Measurements from ENCODE around the gene TF.

TF gene

GRCh38 chr3:133797396-133798105 is 51.4 kb downstream of the TF start:
- H3K9ac ChIP-seq (ENCODE audit: low read length), result no peak overlapping the region
- H2AFZ ChIP-seq (ENCODE audit: low read length), result no peak overlapping the region
- no peaks in the 10 kb centered on the region for H3K9me3 ChIP-seq (replicated peaks; ENCODE audit: insufficient read depth, low read length)
- no peak overlapping the region for H3K4me2 ChIP-seq (ENCODE audit: low read depth, low read length)
- no peaks in the 10 kb centered on the region for H4K20me1 ChIP-seq (ENCODE audit: insufficient read depth, low read length)
- no peaks in the 10 kb centered on the region for H3K79me2 ChIP-seq (ENCODE audit: low read length)
- DNase-seq, result no peak
- no peaks in the 10 kb centered on the region for H3K27me3 ChIP-seq (replicated peaks; ENCODE audit: insufficient read depth, low read length)
- H3K36me3 ChIP-seq (replicated peaks; ENCODE audit: insufficient read depth, low read length), result no peaks in the 10 kb centered on the region
- TF ChIP-seq EZH2 (optimal IDR thresholded peaks at IDR 0.05; ENCODE audit: low read depth, low read length), result no peak
- no peak for TF ChIP-seq EZH2phosphoT487 (IDR thresholded peaks at IDR 0.05; ENCODE audit: low read length)
- no peak for TF ChIP-seq CTCF (IDR thresholded peaks at IDR 0.05; ENCODE audit: low read length)
- no peak overlapping the region for H3K4me3 ChIP-seq (ENCODE audit: low read length)
- no peaks in the 10 kb centered on the region for H3K4me1 ChIP-seq (ENCODE audit: low read length)
- H3K9me2 ChIP-seq (replicated peaks; ENCODE audit: insufficient read depth, low read length), result no peaks in the 10 kb centered on the region
- no peak overlapping the region for H3K27ac ChIP-seq (ENCODE audit: low read length)
- no peaks in the 10 kb centered on the region for H3F3A ChIP-seq (ENCODE audit: insufficient read depth, low read length)

- Histone ChIP-seq H2AFZ (ENCODE audit: low read length) (no peak overlapping the region), H3K27me3 (replicated peaks; ENCODE audit: insufficient read depth, low read length) (no peaks in the 10 kb centered on the region), H3K27ac (ENCODE audit: low read length) (no peak overlapping the region), H3K9ac (ENCODE audit: low read length) (no peak overlapping the region), H3K9me3 (replicated peaks; ENCODE audit: insufficient read depth, low read length) (no peaks in the 10 kb centered on the region), H3F3A (ENCODE audit: insufficient read depth, low read length) (no peaks in the 10 kb centered on the region), H3K4me3 (ENCODE audit: low read length) (no peak overlapping the region), H3K79me2 (ENCODE audit: low read length) (no peaks in the 10 kb centered on the region), H3K4me2 (ENCODE audit: low read depth, low read length) (no peak overlapping the region), H4K20me1 (ENCODE audit: insufficient read depth, low read length) (no peaks in the 10 kb centered on the region), H3K36me3 (replicated peaks; ENCODE audit: insufficient read depth, low read length) (no peaks in the 10 kb centered on the region), H3K4me1 (ENCODE audit: low read length) (peaks cover 1% of the 10 kb centered on the region), H3K9me2 (replicated peaks; ENCODE audit: insufficient read depth, low read length) (no peaks in the 10 kb centered on the region)
- no peak for DNase-seq
- TF ChIP-seq CTCF (IDR thresholded peaks at IDR 0.05; ENCODE audit: low read length) (no peak), EZH2 (optimal IDR thresholded peaks at IDR 0.05; ENCODE audit: low read depth, low read length) (no peak), EZH2phosphoT487 (IDR thresholded peaks at IDR 0.05; ENCODE audit: low read length) (no peak)
Measured at GRCh38 chr3:133799794-133800585, 53.8 kb downstream of the TF start.

- Histone ChIP-seq H3K9me3 (replicated peaks; ENCODE audit: insufficient read depth, low read length) (no peaks in the 10 kb centered on the region), H3F3A (ENCODE audit: insufficient read depth, low read length) (no peaks in the 10 kb centered on the region), H3K27ac (ENCODE audit: low read length) (no peak overlapping the region), H3K4me1 (ENCODE audit: low read length) (peaks cover 15% of the 10 kb centered on the region), H2AFZ (ENCODE audit: low read length) (no peak overlapping the region), H3K4me3 (ENCODE audit: low read length) (no peak overlapping the region), H3K27me3 (replicated peaks; ENCODE audit: insufficient read depth, low read length) (no peaks in the 10 kb centered on the region), H3K4me2 (ENCODE audit: low read depth, low read length) (no peak overlapping the region), H4K20me1 (ENCODE audit: insufficient read depth, low read length) (no peaks in the 10 kb centered on the region), H3K36me3 (replicated peaks; ENCODE audit: insufficient read depth, low read length) (peaks cover 10% of the 10 kb centered on the region), H3K9ac (ENCODE audit: low read length) (no peak overlapping the region), H3K9me2 (replicated peaks; ENCODE audit: insufficient read depth, low read length) (no peaks in the 10 kb centered on the region), H3K79me2 (ENCODE audit: low read length) (peaks cover 28% of the 10 kb centered on the region)
- TF ChIP-seq EZH2 (optimal IDR thresholded peaks at IDR 0.05; ENCODE audit: low read depth, low read length) (no peak), CTCF (IDR thresholded peaks at IDR 0.05; ENCODE audit: low read length) (no peak), EZH2phosphoT487 (IDR thresholded peaks at IDR 0.05; ENCODE audit: low read length) (no peak)
- no peak for DNase-seq
Measured at GRCh38 chr3:133803469-133803868, 57.3 kb downstream of the TF start.
